K562 (cell line): ENCODE results near the gene LBHD1. TPM values are rescaled to one million over a fixed set of nuclear protein-coding genes. Genes with fewer than 3 reads are reported as not detected.

Experiments
- HDAC1 ChIP-seq, 2 experiments: fragments of 450-650 bp; IDR thresholded peaks; 2 replicates each; pipeline ENCODE4 v1.6.1; 2016 to 2017; ENCODE audit warnings: inconsistent platforms in 1 of 2, mild to moderate bottlenecking in 1 of 2, moderate library complexity in 1 of 2
- HMGN3 ChIP-seq: IDR thresholded peaks from 2 replicates; pipeline ENCODE4 v1.6.1; 2011; ENCODE audit warnings: borderline replicate concordance, low read depth, mild to moderate bottlenecking, mixed read lengths, low read length; ENCODE audit not compliant: insufficient read length; ENCODE audit errors: extremely low read depth
- PHF8 ChIP-seq: fragments of 200-600 bp; sonication (generic); IDR thresholded peaks from 2 replicates; pipeline ENCODE4 v1.6.1; 2012; ENCODE audit warnings: mixed run types, mild to moderate bottlenecking, inconsistent platforms, low read length, moderate library complexity, borderline replicate concordance
- PURB ChIP-seq: sonication (generic); formaldehyde crosslinking; IDR thresholded peaks from 2 replicates; pipeline ENCODE4 v1.9.0; 2021; ENCODE audit warnings: low read depth, mild to moderate bottlenecking, missing genetic modification reagents
- RAD51 ChIP-seq: fragments of 450-650 bp; IDR thresholded peaks from 2 replicates; pipeline ENCODE4 v1.7.1; 2016; ENCODE audit warnings: low read depth, mild to moderate bottlenecking, borderline replicate concordance
- RBM17 ChIP-seq: fragments of 200-400 bp; formaldehyde crosslinking; IDR thresholded peaks from 2 replicates; pipeline ENCODE4 v1.6.1; 2017; ENCODE audit warnings: low read depth, mild to moderate bottlenecking, low read length, borderline replicate concordance
- TRIM24 ChIP-seq, 2 experiments: fragments of 450-650 bp; IDR thresholded peaks; 2 replicates each; pipeline ENCODE4 v1.6.1; 2016
- ZNF696 ChIP-seq: fragments of 250-450 bp; sonication (Bioruptor Pico); conservative IDR thresholded peaks from 2 replicates; pipeline ENCODE4 v1.4.0; 2020; ENCODE audit warnings: mild to moderate bottlenecking, moderate library complexity
- polyA plus RNA-seq, 8 experiments: library from polyadenylated mRNA; depleted of rRNA in 4 of 8; stranded (reverse) in 5 of 8; unstranded in 3 of 8; fragments of >200 nt; fragmentation: Nextera tagmentation in 2 of 8; fragmentation: Illumina TruSeq in 1 of 8; extraction: Ambion mirVana in 2 of 8; extraction: Trizol in 1 of 8; gene quantifications; 2 replicates each; pipeline versions ENCODE4 v1.2.1 to v1.2.3, GENCODE V29; 2011 to 2014; ENCODE audit warnings: inconsistent platforms in 1 of 8, missing spikeins in 1 of 8
- total RNA-seq, 7 experiments: library from RNA; depleted of rRNA in 6 of 7; stranded (reverse); fragments of >200 nt in 6 of 7; fragmentation: Illumina TruSeq in 2 of 7; extraction: Trizol in 2 of 7; gene quantifications; 2 replicates each; pipeline versions ENCODE4 v1.2.1 to v1.2.3, GENCODE V29; 2011 to 2021; ENCODE audit warnings: low replicate concordance in 1 of 7
- TF ChIP-seq, protein P1 (sequence below): sonication (generic); formaldehyde crosslinking; IDR thresholded peaks from 2 replicates; pipeline ENCODE4 v1.8.1; 2023; ENCODE audit warnings: mild to moderate bottlenecking, missing genetic modification reagents
- TF ChIP-seq, protein P2 (sequence below), 2 experiments: fragments of 450-650 bp; formaldehyde crosslinking in 1 of 2; IDR thresholded peaks; 2 replicates each; pipeline versions ENCODE4 v1.4.0 to v1.6.1; 2014 to 2020; ENCODE audit warnings: mild to moderate bottlenecking in 2 of 2, borderline replicate concordance in 1 of 2, low read depth in 1 of 2
- TF ChIP-seq, protein P3 (sequence below): sonication (generic); formaldehyde crosslinking; IDR thresholded peaks from 2 replicates; pipeline ENCODE4 v1.8.0; 2022; ENCODE audit warnings: missing genetic modification reagents, mild to moderate bottlenecking, borderline replicate concordance

Gene LBHD1
- total and polyA plus RNA-seq, 9 of the 15 experiments (the other 6 are each of a cell fraction or from before 2014, with no cell fraction given) = 2.6 to 28.0 (median 12.5) TPM

DNA sequence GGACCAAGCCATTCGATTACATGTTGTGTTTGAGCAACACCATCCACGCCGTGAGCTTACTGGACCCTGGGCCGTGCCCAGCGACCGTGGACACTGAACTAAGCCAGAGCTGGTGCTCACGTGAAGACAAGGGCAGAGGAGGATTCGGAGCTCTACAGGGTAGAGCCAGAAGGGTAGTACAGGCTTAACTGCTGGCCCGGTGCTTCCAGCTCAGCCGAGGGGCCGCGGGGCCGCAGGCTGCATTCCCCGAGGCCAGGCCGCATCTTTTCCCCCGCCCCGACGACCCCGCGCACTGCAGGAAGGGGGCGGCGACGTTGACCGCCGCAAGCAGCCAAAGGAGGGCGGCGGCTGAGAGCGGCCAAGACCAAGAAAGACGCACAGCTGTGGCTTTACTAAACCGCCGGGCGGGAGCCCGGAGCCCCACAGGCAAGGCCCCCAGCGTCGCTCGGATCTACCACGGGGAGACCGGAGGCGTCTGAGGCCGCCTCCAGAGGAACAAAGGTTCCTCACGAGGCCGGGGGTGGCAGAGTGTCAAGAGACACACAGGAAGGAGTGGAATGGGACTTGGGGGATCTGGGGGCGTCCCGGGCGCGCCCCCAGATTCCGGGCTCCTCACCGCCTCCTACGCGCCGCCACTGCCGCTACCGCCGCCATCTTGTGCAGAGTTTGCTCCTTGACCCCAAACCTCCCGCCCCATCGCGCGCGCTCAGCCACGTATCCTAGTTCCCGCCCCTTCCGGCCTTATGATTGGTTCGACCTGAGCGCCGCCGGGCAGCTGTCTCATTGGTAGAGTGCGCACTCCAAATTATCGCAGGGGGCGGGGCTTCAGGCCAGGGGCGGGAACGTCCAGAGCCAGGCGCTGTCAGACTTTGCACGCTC is 25.9 kb downstream of the LBHD1 start, which contains the start of gene GANAB (continued):
- TF ChIP-seq HDAC1 (IDR thresholded peaks at IDR 0.05) (peak in 1 of 2 experiments; percentile 70; a peak in 2 of 4 replicates), TRIM24 (IDR thresholded peaks at IDR 0.05) (no peak), PURB (no peak), RBM17 (no peak), RAD51 (no peak), PHF8 (peak; percentile 84), ZNF696 (CRISPR knock-in tag) (0 out of 2 replicates have a peak, but pooled peaks have one; percentile 13), HMGN3 (peak; percentile 63)
- TF ChIP-seq, protein P1, sequence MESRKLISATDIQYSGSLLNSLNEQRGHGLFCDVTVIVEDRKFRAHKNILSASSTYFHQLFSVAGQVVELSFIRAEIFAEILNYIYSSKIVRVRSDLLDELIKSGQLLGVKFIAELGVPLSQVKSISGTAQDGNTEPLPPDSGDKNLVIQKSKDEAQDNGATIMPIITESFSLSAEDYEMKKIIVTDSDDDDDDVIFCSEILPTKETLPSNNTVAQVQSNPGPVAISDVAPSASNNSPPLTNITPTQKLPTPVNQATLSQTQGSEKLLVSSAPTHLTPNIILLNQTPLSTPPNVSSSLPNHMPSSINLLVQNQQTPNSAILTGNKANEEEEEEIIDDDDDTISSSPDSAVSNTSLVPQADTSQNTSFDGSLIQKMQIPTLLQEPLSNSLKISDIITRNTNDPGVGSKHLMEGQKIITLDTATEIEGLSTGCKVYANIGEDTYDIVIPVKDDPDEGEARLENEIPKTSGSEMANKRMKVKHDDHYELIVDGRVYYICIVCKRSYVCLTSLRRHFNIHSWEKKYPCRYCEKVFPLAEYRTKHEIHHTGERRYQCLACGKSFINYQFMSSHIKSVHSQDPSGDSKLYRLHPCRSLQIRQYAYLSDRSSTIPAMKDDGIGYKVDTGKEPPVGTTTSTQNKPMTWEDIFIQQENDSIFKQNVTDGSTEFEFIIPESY (CRISPR knock-in tag) = no peak
- TF ChIP-seq, protein P2, sequence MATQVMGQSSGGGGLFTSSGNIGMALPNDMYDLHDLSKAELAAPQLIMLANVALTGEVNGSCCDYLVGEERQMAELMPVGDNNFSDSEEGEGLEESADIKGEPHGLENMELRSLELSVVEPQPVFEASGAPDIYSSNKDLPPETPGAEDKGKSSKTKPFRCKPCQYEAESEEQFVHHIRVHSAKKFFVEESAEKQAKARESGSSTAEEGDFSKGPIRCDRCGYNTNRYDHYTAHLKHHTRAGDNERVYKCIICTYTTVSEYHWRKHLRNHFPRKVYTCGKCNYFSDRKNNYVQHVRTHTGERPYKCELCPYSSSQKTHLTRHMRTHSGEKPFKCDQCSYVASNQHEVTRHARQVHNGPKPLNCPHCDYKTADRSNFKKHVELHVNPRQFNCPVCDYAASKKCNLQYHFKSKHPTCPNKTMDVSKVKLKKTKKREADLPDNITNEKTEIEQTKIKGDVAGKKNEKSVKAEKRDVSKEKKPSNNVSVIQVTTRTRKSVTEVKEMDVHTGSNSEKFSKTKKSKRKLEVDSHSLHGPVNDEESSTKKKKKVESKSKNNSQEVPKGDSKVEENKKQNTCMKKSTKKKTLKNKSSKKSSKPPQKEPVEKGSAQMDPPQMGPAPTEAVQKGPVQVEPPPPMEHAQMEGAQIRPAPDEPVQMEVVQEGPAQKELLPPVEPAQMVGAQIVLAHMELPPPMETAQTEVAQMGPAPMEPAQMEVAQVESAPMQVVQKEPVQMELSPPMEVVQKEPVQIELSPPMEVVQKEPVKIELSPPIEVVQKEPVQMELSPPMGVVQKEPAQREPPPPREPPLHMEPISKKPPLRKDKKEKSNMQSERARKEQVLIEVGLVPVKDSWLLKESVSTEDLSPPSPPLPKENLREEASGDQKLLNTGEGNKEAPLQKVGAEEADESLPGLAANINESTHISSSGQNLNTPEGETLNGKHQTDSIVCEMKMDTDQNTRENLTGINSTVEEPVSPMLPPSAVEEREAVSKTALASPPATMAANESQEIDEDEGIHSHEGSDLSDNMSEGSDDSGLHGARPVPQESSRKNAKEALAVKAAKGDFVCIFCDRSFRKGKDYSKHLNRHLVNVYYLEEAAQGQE (IDR thresholded peaks at IDR 0.05; ENCODE audit: borderline replicate concordance) = no peak
- TF ChIP-seq, protein P2 (CRISPR knock-in tag; IDR thresholded peaks at IDR 0.05; ENCODE audit: low read depth) = peak; percentile 70; the same call in 1 of the 2 replicates
- TF ChIP-seq, protein P3, sequence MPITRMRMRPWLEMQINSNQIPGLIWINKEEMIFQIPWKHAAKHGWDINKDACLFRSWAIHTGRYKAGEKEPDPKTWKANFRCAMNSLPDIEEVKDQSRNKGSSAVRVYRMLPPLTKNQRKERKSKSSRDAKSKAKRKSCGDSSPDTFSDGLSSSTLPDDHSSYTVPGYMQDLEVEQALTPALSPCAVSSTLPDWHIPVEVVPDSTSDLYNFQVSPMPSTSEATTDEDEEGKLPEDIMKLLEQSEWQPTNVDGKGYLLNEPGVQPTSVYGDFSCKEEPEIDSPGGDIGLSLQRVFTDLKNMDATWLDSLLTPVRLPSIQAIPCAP (CRISPR knock-in tag) = no peak
